GM10248 (cell line): Measurements from ENCODE around the gene NOP16.

ENCODE experiments used
- CTCF ChIA-PET: fragments of 300-600 bp; sonication (Branson Sonifier 250); formaldehyde crosslinking; extraction: SDS; loops from one replicate; lab custom pipeline; 2021; ENCODE audit warnings: antibody characterized with exemption; lab: Yijun Ruan, JAX
- POLR2A ChIA-PET: fragments of 350-650 bp; sonication (Branson Sonifier 250); formaldehyde crosslinking; extraction: SDS; loops from one replicate; lab custom pipeline; 2020; ENCODE audit warnings: antibody characterized with exemption; lab: Yijun Ruan, JAX
- DNase-seq: peaks from one replicate; pipeline ENCODE4 v3.0.0; 2012; ENCODE audit errors: extremely low spot score
- TF ChIP-seq, protein P1 (sequence below): IDR thresholded peaks from 2 replicates; pipeline ENCODE4 v1.5.1; 2012; ENCODE audit warnings: mild to moderate bottlenecking, low read depth; ENCODE audit errors: extremely low read depth, missing control alignments, control extremely low read depth

Gene NOP16

DNA sequence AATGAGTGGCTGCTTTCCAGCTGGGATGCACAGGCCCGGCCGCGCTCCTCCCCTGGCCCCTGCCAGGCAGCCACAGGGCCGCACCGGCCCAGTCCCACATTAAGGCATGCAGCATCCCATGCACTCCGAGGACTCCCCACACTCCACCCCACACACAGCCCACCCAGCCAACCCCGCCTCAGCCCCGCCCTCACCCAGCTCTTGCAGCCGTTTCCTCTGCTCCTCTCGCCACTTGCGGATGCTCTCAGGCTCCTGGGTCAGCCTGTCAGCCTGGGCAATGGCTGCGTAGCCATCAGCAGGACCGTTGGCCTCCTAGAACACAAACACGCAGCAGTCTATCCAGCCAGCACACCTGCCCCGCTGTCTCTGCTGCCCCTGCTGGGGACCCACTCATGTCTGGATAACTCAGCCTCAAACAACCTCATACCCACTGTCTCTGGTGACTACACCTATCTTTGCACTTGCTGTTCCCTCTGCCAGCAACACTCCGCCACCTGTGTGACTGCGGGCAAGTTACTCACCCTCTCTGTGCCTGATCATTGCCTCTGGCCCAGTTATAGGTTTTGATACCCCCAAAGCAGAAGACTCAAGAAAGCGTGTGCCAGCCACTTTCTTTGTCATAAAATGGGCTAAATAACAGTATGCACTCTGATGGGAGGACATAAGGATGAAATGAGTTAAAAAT is 9.5 kb upstream of the NOP16 start:
- ChIA-PET CTCF (no interaction called here), POLR2A (no interaction called here)

DNA sequence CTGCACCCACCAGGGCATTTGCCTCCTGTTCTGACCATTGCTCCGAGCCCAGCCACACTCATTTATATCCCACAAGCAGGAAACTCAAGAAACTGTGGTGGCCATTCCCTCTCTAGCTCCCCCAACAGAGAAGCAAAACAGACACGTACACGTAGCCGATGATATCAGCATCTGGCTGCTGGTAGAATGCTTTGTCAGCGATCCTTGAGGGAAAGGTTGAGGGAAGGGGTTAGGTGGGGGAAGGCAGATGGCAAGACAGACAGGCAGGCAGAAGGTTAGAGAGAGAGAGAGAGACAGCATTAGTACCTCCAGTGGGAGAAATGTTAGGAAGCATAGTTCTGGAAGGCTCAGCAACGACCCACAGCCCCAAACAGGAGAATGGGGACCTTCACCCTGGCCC is 7.9 kb upstream of the NOP16 start:
- no peak for DNase-seq
- ChIA-PET POLR2A (no interaction called here), CTCF (no interaction called here)
- TF ChIP-seq, protein P1, sequence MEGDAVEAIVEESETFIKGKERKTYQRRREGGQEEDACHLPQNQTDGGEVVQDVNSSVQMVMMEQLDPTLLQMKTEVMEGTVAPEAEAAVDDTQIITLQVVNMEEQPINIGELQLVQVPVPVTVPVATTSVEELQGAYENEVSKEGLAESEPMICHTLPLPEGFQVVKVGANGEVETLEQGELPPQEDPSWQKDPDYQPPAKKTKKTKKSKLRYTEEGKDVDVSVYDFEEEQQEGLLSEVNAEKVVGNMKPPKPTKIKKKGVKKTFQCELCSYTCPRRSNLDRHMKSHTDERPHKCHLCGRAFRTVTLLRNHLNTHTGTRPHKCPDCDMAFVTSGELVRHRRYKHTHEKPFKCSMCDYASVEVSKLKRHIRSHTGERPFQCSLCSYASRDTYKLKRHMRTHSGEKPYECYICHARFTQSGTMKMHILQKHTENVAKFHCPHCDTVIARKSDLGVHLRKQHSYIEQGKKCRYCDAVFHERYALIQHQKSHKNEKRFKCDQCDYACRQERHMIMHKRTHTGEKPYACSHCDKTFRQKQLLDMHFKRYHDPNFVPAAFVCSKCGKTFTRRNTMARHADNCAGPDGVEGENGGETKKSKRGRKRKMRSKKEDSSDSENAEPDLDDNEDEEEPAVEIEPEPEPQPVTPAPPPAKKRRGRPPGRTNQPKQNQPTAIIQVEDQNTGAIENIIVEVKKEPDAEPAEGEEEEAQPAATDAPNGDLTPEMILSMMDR = no peak

More for the DNA sequence above, 9.5 kb upstream of the NOP16 start:
- TF ChIP-seq, protein P1 = no peak
- no peak for DNase-seq

DNA sequence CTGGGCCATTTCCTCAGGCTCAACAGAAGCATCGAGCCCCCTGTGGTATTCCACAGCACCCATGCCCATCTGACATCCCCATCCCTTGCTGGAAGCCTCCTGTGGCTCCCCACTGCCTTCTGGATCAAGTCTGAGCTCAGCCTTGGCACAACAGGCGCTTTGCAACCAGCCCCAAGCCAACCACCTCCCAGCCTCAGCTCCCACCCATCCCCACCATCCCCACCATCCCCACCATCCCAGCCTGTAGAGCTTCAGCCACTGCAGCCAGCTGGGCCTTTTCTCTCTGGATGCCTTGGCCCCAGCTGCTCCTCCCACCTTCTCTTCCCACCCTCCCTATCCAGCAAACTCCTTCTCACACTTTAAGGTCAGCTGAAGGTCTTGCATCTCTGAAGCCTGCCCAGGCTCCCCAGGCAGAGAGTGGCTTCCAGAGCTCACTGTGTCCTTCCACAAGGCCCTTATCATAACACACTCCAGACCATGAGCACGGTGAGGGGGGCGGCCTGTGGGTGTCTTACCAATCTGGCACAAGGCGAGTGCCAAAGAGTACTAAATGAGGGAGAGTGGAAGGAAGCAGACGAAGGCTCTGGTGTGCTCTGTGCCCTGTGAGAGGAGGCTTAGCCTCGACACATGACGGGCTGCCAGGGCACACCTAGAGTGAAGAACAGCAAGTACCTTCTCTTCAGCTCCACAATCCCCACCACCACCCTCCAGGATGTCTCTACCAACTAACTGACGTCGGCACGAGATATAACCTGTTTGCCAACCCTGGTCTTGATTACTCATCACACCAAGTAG is 6.7 kb upstream of the NOP16 start:
- DNase-seq = no peak
- ChIA-PET CTCF (no interaction called here), POLR2A (no interaction called here)
- TF ChIP-seq, protein P1 = no peak

DNA sequence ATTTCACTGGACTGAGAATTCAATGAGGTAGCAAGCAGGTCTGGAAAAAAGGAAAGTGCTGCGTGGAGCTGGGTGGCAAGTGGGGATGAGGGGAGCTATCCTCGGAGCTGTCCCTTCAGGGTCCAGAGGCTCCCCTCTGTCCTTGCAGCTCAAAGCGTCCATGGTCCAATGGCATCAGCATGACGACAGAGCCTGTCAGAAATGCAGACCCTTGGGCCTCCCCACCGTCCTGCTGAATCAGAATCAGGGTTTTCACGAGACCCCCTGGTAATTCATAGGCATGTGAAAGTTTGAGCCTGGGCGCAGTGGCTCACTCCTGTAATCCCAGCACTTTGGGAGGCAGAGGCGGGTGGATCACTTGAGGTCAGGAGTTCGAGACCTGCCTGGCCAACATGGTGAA is 5.7 kb upstream of the NOP16 start:
- POLR2A ChIA-PET = no interaction called here
- DNase-seq = no peak

DNA sequence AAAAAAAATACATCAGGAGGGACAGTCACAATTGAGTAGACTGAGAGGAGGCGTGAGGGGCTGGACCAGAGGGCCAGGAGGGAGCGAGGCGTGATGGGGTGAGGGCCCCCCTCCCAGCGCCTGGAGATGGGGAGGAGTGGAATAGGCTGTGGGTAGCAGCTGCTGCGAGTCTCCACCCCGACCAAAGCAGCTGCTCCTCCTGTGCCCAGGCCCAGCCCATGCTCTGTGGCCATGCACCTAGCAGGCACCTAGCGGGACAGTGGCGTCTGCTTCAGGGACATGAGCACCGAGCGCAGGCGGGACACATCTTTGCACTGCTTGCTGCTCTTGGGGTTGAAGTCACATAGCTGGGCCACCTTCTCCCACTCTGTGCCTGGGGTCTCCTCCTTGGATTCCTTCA is 4.1 kb upstream of the NOP16 start:
- POLR2A ChIA-PET = no interaction called here
- CTCF ChIA-PET = interaction anchor here (0.8 to 2.1 kb wide), 3 partner anchors 24 to 55 kb away, joined by 3 to 11 read pairs (median 7); partner anchors contain the start of genes CLTB and FAF2
- DNase-seq = no peak
- TF ChIP-seq, protein P1 = no peak

More for the DNA sequence above, 5.7 kb upstream of the NOP16 start:
- CTCF ChIA-PET = interaction anchor here (1.0 to 1.9 kb wide), 2 partner anchors 54 to 266 kb away, joined by 3 to 7 read pairs; partner anchors contain the start of gene FAF2
- TF ChIP-seq, protein P1 = no peak

DNA sequence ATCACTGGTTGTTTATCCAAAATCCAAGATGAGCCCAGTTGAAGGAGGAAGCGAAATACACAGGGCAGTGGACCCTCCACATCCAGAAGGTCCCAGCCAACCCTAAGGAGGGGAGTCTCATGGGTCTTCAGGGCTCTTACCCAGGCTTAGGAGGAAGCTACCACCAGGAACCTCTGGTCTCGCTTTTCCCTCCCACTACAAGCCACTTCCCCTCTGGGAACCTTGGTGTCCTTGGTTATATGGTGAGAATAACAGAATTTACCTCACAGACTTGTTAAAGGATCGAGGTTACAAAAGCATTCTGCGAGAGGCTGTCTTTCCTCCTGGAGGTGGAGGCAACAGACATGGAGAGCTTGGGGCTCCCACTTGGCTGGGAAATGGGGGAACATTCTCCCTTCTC is 3.6 kb upstream of the NOP16 start:
- POLR2A ChIA-PET = no interaction called here

More for the DNA sequence above, 3.6 kb upstream of the NOP16 start:
- no peak for DNase-seq
- TF ChIP-seq, protein P1 = no peak
- CTCF ChIA-PET = interaction anchor here (1.2 to 2.1 kb wide), 3 partner anchors 25 to 182 kb away, joined by 3 to 11 read pairs (median 4); partner anchors contain the start of genes CLTB and FAF2
